Right lobe of liver (tissue), 6 donors: ENCODE measurements around the gene FBXW11. TPM values are rescaled to one million over a fixed set of nuclear protein-coding genes. Genes with fewer than 3 reads are reported as not detected.
A peak's percentile ranks its signal among the peaks of the same experiment; 100 is the strongest.

Experiments used
- ATAC-seq, 4 donors: fragments of 200-7000 bp; cut with Tn5 transposase; one replicate each; pipeline ENCODE4 v1.9.1; 2020; ENCODE audit warnings: mild to moderate bottlenecking in 4 of 4, moderate library complexity in 4 of 4
- DNase-seq, 3 donors: peaks; one replicate each; pipeline ENCODE4 v3.0.0-alpha.2; 2020
- H3K27ac ChIP-seq, 3 donors: fragments of 200-600 bp; one replicate each; pipeline ENCODE4 v1.8.0; 2022
- H3K27me3 ChIP-seq, 2 donors: fragments of 200-600 bp; one replicate each; pipeline ENCODE4 v1.8.0; 2022
- H3K36me3 ChIP-seq, 4 donors: fragments of 200-600 bp; sonication (generic) in 1 of 4; one replicate each; pipeline versions ENCODE4 v1.5.1 to v1.8.0; 2017 to 2022; ENCODE audit warnings: control low read depth in 1 of 4
- H3K4me1 ChIP-seq, 4 donors: fragments of 200-600 bp; sonication (generic) in 1 of 4; one replicate each; pipeline versions ENCODE4 v1.5.1 to v1.8.0; 2017 to 2022; ENCODE audit warnings: control low read depth in 1 of 4
- H3K4me3 ChIP-seq, 3 donors: fragments of 200-600 bp; one replicate each; pipeline ENCODE4 v1.8.0; 2022
- H3K9me3 ChIP-seq, 4 donors: fragments of 200-600 bp; sonication (generic) in 1 of 4; one replicate each; pipeline versions ENCODE4 v1.5.1 to v1.8.0; 2017 to 2022; ENCODE audit warnings: control low read depth in 1 of 4
- POLR2A ChIP-seq: fragments of 450-650 bp; IDR thresholded peaks from one replicate; pipeline ENCODE4 v1.6.1; 2017; ENCODE audit warnings: antibody characterized with exemption, mild to moderate bottlenecking
- WGBS: methylation state at CpG from one replicate; pipeline ENCODE4 v1.1.6; 2018; ENCODE audit warnings: low coverage, low lambda C conversion rate; ENCODE audit not compliant: insufficient coverage; ENCODE audit errors: missing lambda C conversion rate; 5-methylcytosine and 5-hydroxymethylcytosine counted together
- intact Hi-C, 2 donors: fragments of 100-400 bp; cut with DNase I; formaldehyde crosslinking; loops; one replicate each; pipeline versions ENCODE4 v1.11.2 to v1.14.1; 2022
- total RNA-seq, 6 experiments: library from RNA; depleted of rRNA in 2 of 6; stranded (reverse); fragments of >200 nt in 2 of 6; fragmentation: NEBNext Ultra II Directional in 3 of 6; extraction: Animal tissue kit (Norgen Biotek cat#: 25700) in 3 of 6; gene quantifications; one replicate each; pipeline versions ENCODE4 v1.1.0 to v1.2.4, GENCODE V29; 2016 to 2023
- TF ChIP-seq, protein P1 (sequence below), 4 donors: fragments of 200-600 bp in 3 of 4; fragments of 450-650 bp in 1 of 4; IDR thresholded peaks; one replicate each; pipeline versions ENCODE4 v1.5.1 to v1.8.0; 2016 to 2022; ENCODE audit warnings: antibody characterized with exemption in 4 of 4, mild to moderate bottlenecking in 2 of 4
- donor health status: DM: no; HTN: yes; CAD: no.
- donor health status: DM: no; HTN: no; CAD: no.
- donor health status: DM: no; HTN: no; CAD: no.
- donor health status: DM: no; HTN: yes; CAD: no.
- donor health status: DM: no; HTN: yes; CAD: no.

The FBXW11 gene
- total RNA-seq, 6 experiments from 2014 or later: 19.9 to 35.9 (median 28.4) TPM

DNA sequence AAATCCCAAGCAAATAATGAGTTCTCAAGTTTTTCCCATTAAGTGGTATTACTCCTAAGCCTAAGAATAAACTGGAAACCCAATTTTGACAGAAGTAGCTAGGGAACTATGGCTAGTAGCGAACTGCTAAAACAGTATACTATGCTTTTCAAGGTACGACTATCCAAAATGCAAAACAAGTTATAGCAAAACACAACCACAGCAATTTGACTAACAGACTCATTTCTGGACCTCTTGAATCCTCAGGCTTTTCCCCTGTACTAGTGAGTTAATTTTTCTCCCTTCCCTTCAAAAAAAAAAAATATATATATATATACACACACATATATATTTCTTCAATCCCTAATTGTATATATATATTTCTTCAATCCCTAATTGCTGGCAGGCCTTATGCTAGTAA is 7.3 kb downstream of the FBXW11 start:
- WGBS: 100% methylated on average over 2 of the region's 2 CpGs
- no peak for ATAC-seq
- Histone ChIP-seq H3K27ac (no peak overlapping the region), H3K36me3 (no peaks in the 10 kb centered on the region), H3K4me3 (no peak overlapping the region), H3K27me3 (no peaks in the 10 kb centered on the region), H3K9me3 (no peaks in the 10 kb centered on the region), H3K4me1 (peaks cover 0 to 36% (median 22%) of the 10 kb centered on the region in 4 donors)
- intact Hi-C loops: no loop called here
- no peak for DNase-seq
- TF ChIP-seq, protein P1, sequence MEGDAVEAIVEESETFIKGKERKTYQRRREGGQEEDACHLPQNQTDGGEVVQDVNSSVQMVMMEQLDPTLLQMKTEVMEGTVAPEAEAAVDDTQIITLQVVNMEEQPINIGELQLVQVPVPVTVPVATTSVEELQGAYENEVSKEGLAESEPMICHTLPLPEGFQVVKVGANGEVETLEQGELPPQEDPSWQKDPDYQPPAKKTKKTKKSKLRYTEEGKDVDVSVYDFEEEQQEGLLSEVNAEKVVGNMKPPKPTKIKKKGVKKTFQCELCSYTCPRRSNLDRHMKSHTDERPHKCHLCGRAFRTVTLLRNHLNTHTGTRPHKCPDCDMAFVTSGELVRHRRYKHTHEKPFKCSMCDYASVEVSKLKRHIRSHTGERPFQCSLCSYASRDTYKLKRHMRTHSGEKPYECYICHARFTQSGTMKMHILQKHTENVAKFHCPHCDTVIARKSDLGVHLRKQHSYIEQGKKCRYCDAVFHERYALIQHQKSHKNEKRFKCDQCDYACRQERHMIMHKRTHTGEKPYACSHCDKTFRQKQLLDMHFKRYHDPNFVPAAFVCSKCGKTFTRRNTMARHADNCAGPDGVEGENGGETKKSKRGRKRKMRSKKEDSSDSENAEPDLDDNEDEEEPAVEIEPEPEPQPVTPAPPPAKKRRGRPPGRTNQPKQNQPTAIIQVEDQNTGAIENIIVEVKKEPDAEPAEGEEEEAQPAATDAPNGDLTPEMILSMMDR (IDR thresholded peaks at IDR 0.05): no peak
- no peak for TF ChIP-seq POLR2A

- Histone ChIP-seq H3K27ac (no peak overlapping the region), H3K27me3 (no peaks in the 10 kb centered on the region), H3K4me1 (peaks cover 0 to 19% (median 11%) of the 10 kb centered on the region in 4 donors), H3K9me3 (no peaks in the 10 kb centered on the region), H3K36me3 (peaks cover 0 to 4% (median 0%) of the 10 kb centered on the region in 4 donors), H3K4me3 (no peak overlapping the region)
- intact Hi-C loops: no loop called here
- WGBS: 38% methylated on average over 3 of the region's 3 CpGs
- peak; percentile 75 to 92 (median 82) for ATAC-seq
- TF ChIP-seq, protein P1 (IDR thresholded peaks at IDR 0.05): no peak
- TF ChIP-seq POLR2A: no peak
- no peak for DNase-seq
Measured at GRCh38 chr5:171997011-171997410, 9.4 kb downstream of the FBXW11 start.

- Histone ChIP-seq H3K27me3 (no peaks in the 10 kb centered on the region), H3K27ac (no peak overlapping the region), H3K4me3 (no peak overlapping the region), H3K4me1 (peaks cover 0 to 34% (median 8%) of the 10 kb centered on the region in 4 donors), H3K9me3 (no peaks in the 10 kb centered on the region), H3K36me3 (peaks cover 0 to 4% (median 0%) of the 10 kb centered on the region in 4 donors)
- intact Hi-C loops: no loop called here
- 88% methylated on average over 2 of the region's 2 CpGs for WGBS
- TF ChIP-seq, protein P1 (IDR thresholded peaks at IDR 0.05): no peak
- no peak for ATAC-seq
- no peak for DNase-seq
Measured at GRCh38 chr5:171992813-171993212, 13.6 kb downstream of the FBXW11 start.

- peaks cover 0 to 34% (median 7%) of the 10 kb centered on the region in 4 donors for H3K4me1 ChIP-seq
- 92% methylated on average over 3 of the region's 3 CpGs for WGBS
- no peak overlapping the region for H3K27ac ChIP-seq
- ATAC-seq: no peak
- intact Hi-C loops: no loop called here
- no peak for DNase-seq
- TF ChIP-seq, protein P1 (IDR thresholded peaks at IDR 0.05): no peak
- TF ChIP-seq POLR2A: no peak
- no peaks in the 10 kb centered on the region for H3K27me3 ChIP-seq
- H3K4me3 ChIP-seq: no peak overlapping the region
- no peaks in the 10 kb centered on the region for H3K9me3 ChIP-seq
- peaks cover 0 to 4% (median 0%) of the 10 kb centered on the region in 4 donors for H3K36me3 ChIP-seq
Measured at GRCh38 chr5:171992305-171992704, 14.1 kb downstream of the FBXW11 start.

GRCh38 chr5:171990713-171991015 is 15.8 kb downstream of the FBXW11 start:
- H3K9me3 ChIP-seq: no peaks in the 10 kb centered on the region
- no peak for DNase-seq
- intact Hi-C loops: no loop called here
- no peaks in the 10 kb centered on the region for H3K27me3 ChIP-seq
- 90% methylated on average over 7 of the region's 7 CpGs for WGBS
- H3K4me3 ChIP-seq: no peak overlapping the region
- no peak for ATAC-seq
- peaks cover 0 to 25% (median 2%) of the 10 kb centered on the region in 4 donors for H3K4me1 ChIP-seq
- TF ChIP-seq, protein P1 (IDR thresholded peaks at IDR 0.05): no peak
- no peak for TF ChIP-seq POLR2A
- H3K36me3 ChIP-seq: peaks cover 0 to 4% (median 0%) of the 10 kb centered on the region in 4 donors
- H3K27ac ChIP-seq: no peak overlapping the region
